Astrocyte (in vitro differentiated cells and primary cell): ENCODE data around the gene B3GNT7. TPM values are rescaled to one million over a fixed set of nuclear protein-coding genes. Genes with fewer than 3 reads are reported as not detected.

ENCODE experiments used
- DNase-seq: peaks from one replicate; pipeline ENCODE4 v3.0.0-alpha.2; 2010; ENCODE audit warnings: low read depth
- FAIRE-seq: peaks from 2 replicates; lab custom pipeline; 2011; peaks lifted over from hg19 to GRCh38; lab: Jason Lieb, UNC
- H2AFZ ChIP-seq: 2 replicates; pipeline ENCODE4 v1.6.0; 2012; ENCODE audit warnings: low read depth, low read length, inconsistent platforms
- H3K27ac ChIP-seq: 2 replicates; pipeline ENCODE4 v1.5.1; 2011; ENCODE audit warnings: low read depth, low read length, inconsistent platforms
- H3K27me3 ChIP-seq: 2 replicates; pipeline ENCODE4 v1.6.0; 2011; ENCODE audit warnings: low read length, inconsistent platforms; ENCODE audit not compliant: insufficient read depth
- H3K36me3 ChIP-seq: 2 replicates; pipeline ENCODE4 v1.5.1; 2011; ENCODE audit warnings: low read length, inconsistent platforms; ENCODE audit not compliant: insufficient read depth
- H3K4me1 ChIP-seq: 2 replicates; pipeline ENCODE4 v1.5.1; 2011; ENCODE audit warnings: low read length, inconsistent platforms; ENCODE audit not compliant: insufficient read depth
- H3K4me2 ChIP-seq: 2 replicates; pipeline ENCODE4 v1.6.0; 2012; ENCODE audit warnings: low read length, inconsistent platforms
- H3K4me3 ChIP-seq: 2 replicates; pipeline ENCODE4 v1.5.1; 2011; ENCODE audit warnings: low read depth, mild to moderate bottlenecking, low read length, inconsistent platforms; ENCODE audit not compliant: insufficient read depth
- H3K79me2 ChIP-seq: 2 replicates; pipeline ENCODE4 v1.6.0; 2012; ENCODE audit warnings: mild to moderate bottlenecking, low read length, inconsistent platforms; ENCODE audit not compliant: insufficient read depth
- H3K9ac ChIP-seq: 2 replicates; pipeline ENCODE4 v1.6.0; 2012; ENCODE audit warnings: mild to moderate bottlenecking, low read length, inconsistent platforms
- H3K9me3 ChIP-seq: 2 replicates; pipeline ENCODE4 v1.5.1; 2012; ENCODE audit warnings: low read depth, mild to moderate bottlenecking, low read length, inconsistent platforms; ENCODE audit not compliant: insufficient read depth
- H4K20me1 ChIP-seq: 2 replicates; pipeline ENCODE4 v1.6.0; 2012; ENCODE audit warnings: low read length, inconsistent platforms; ENCODE audit not compliant: insufficient read depth
- H3K27ac Mint-ChIP-seq: one replicate; pipeline ENCODE4 v1.8.0; 2021; ENCODE audit warnings: mild to moderate bottlenecking, mixed read lengths; ENCODE audit not compliant: unreplicated experiment
- H3K27me3 Mint-ChIP-seq: one replicate; pipeline ENCODE4 v1.8.0; 2021; ENCODE audit warnings: low read depth, mixed read lengths; ENCODE audit not compliant: unreplicated experiment
- H3K36me3 Mint-ChIP-seq: one replicate; pipeline ENCODE4 v1.8.0; 2021; ENCODE audit warnings: low read depth, mixed read lengths; ENCODE audit not compliant: unreplicated experiment
- H3K4me1 Mint-ChIP-seq: one replicate; pipeline ENCODE4 v1.8.0; 2021; ENCODE audit warnings: low read depth, mixed read lengths; ENCODE audit not compliant: unreplicated experiment
- H3K4me3 Mint-ChIP-seq: one replicate; pipeline ENCODE4 v1.8.0; 2021; ENCODE audit warnings: mild to moderate bottlenecking, moderate library complexity, mixed read lengths; ENCODE audit not compliant: unreplicated experiment
- H3K9me3 Mint-ChIP-seq: one replicate; pipeline ENCODE4 v1.8.0; 2021; ENCODE audit warnings: mild to moderate bottlenecking, mixed read lengths; ENCODE audit not compliant: unreplicated experiment
- CTCF ChIP-seq: IDR thresholded peaks from 2 replicates; pipeline ENCODE4 v1.5.1; 2011; ENCODE audit warnings: low read depth, mild to moderate bottlenecking, inconsistent platforms, low read length, moderate library complexity; ENCODE audit not compliant: insufficient read depth
- EZH2 ChIP-seq: IDR thresholded peaks from 2 replicates; pipeline ENCODE4 v1.6.1; 2012; ENCODE audit warnings: mild to moderate bottlenecking, low read length, inconsistent platforms; ENCODE audit not compliant: insufficient read depth
- total RNA-seq: library from RNA; stranded (reverse); gene quantifications from 2 replicates; pipeline ENCODE4 v1.2.1, GENCODE V29; 2021

The B3GNT7 gene
- total RNA-seq, 1 donor from 2014 or later: 1.7 TPM

- no peaks in the 10 kb centered on the region for H3K4me1 ChIP-seq
- no peak overlapping the region for H3K4me3 ChIP-seq
- FAIRE-seq (no peak), DNase-seq (no peak)
- Mint-ChIP-seq H3K9me3 (peaks cover 13% of the 10 kb centered on the region), H3K4me3 (no peak overlapping the region), H3K36me3 (no peaks in the 10 kb centered on the region), H3K27me3 (peaks cover 3% of the 10 kb centered on the region), H3K27ac (no peak overlapping the region), H3K4me1 (no peaks in the 10 kb centered on the region)
- H3K27me3 ChIP-seq: no peaks in the 10 kb centered on the region
- peaks cover 2% of the 10 kb centered on the region for H3K9me3 ChIP-seq
- no peak overlapping the region for H2AFZ ChIP-seq
- no peak overlapping the region for H3K9ac ChIP-seq
- no peak overlapping the region for H3K4me2 ChIP-seq
- no peaks in the 10 kb centered on the region for H4K20me1 ChIP-seq
- no peaks in the 10 kb centered on the region for H3K36me3 ChIP-seq
- no peak overlapping the region for H3K27ac ChIP-seq
- H3K79me2 ChIP-seq: no peaks in the 10 kb centered on the region
- TF ChIP-seq EZH2 (no peak), CTCF (no peak)
Observed at GRCh38 chr2:231431606-231432005, 36.1 kb downstream of the B3GNT7 start.

- H3K4me2 ChIP-seq: no peak overlapping the region
- H2AFZ ChIP-seq: no peak overlapping the region
- no peak overlapping the region for H3K27ac ChIP-seq
- no peak for FAIRE-seq
- H3K4me3 Mint-ChIP-seq: no peak overlapping the region
- TF ChIP-seq CTCF: no peak
- TF ChIP-seq EZH2: no peak
- peaks cover 2% of the 10 kb centered on the region for H3K9me3 ChIP-seq
- peaks cover 13% of the 10 kb centered on the region for H3K9me3 Mint-ChIP-seq
- no peaks in the 10 kb centered on the region for H3K36me3 ChIP-seq
- H3K9ac ChIP-seq: no peak overlapping the region
- no peaks in the 10 kb centered on the region for H3K36me3 Mint-ChIP-seq
- H4K20me1 ChIP-seq: no peaks in the 10 kb centered on the region
- no peak for DNase-seq
- no peaks in the 10 kb centered on the region for H3K4me1 ChIP-seq
- no peak overlapping the region for H3K27ac Mint-ChIP-seq
- H3K27me3 Mint-ChIP-seq: peaks cover 3% of the 10 kb centered on the region
- no peaks in the 10 kb centered on the region for H3K4me1 Mint-ChIP-seq
- H3K79me2 ChIP-seq: no peaks in the 10 kb centered on the region
- no peaks in the 10 kb centered on the region for H3K27me3 ChIP-seq
- no peak overlapping the region for H3K4me3 ChIP-seq
Observed at GRCh38 chr2:231433990-231434389, 38.5 kb downstream of the B3GNT7 start.

GRCh38 chr2:231436957-231437356 lies 41.4 kb downstream of the B3GNT7 start:
- H3K9ac ChIP-seq: no peak overlapping the region
- no peak overlapping the region for H3K4me3 ChIP-seq
- H3K27me3 ChIP-seq: no peaks in the 10 kb centered on the region
- no peak overlapping the region for H3K4me2 ChIP-seq
- FAIRE-seq: no peak
- H3K4me3 Mint-ChIP-seq: no peak overlapping the region
- DNase-seq: no peak
- H3K27ac ChIP-seq: no peak overlapping the region
- no peak overlapping the region for H3K27ac Mint-ChIP-seq
- H3K27me3 Mint-ChIP-seq: no peaks in the 10 kb centered on the region
- no peaks in the 10 kb centered on the region for H3K36me3 ChIP-seq
- H3K36me3 Mint-ChIP-seq: no peaks in the 10 kb centered on the region
- no peaks in the 10 kb centered on the region for H3K4me1 Mint-ChIP-seq
- no peaks in the 10 kb centered on the region for H3K9me3 ChIP-seq
- no peaks in the 10 kb centered on the region for H4K20me1 ChIP-seq
- no peaks in the 10 kb centered on the region for H3K79me2 ChIP-seq
- no peak overlapping the region for H2AFZ ChIP-seq
- H3K9me3 Mint-ChIP-seq: peaks cover under 1% of the 10 kb centered on the region
- no peak for TF ChIP-seq CTCF
- TF ChIP-seq EZH2: no peak
- H3K4me1 ChIP-seq: no peaks in the 10 kb centered on the region
